Tibial nerve (tissue), 4 donors: ENCODE measurements around the gene RAPGEF2. TPM values are rescaled to one million over a fixed set of nuclear protein-coding genes. Genes with fewer than 3 reads are reported as not detected.

Experiments
- DNase-seq, 2 donors: peaks; one replicate each; pipeline ENCODE4 v3.0.0-alpha.2; 2019; ENCODE audit warnings: low spot score in 2 of 2
- H3K27ac ChIP-seq, 4 donors: fragments of 200-600 bp; sonication (generic) in 3 of 4; one replicate each; pipeline ENCODE4 v1.5.1; 2017 to 2019; ENCODE audit warnings: mild to moderate bottlenecking in 1 of 4
- H3K27me3 ChIP-seq, 2 donors: fragments of 200-600 bp; sonication (generic) in 1 of 2; one replicate each; pipeline versions ENCODE4 v1.5.1 to v1.6.0; 2017 to 2019
- H3K36me3 ChIP-seq, 3 donors: fragments of 200-600 bp; sonication (generic); one replicate each; pipeline ENCODE4 v1.5.1; 2018 to 2019
- H3K4me1 ChIP-seq, 4 donors: fragments of 200-600 bp; sonication (generic) in 3 of 4; one replicate each; pipeline ENCODE4 v1.5.1; 2017 to 2019
- H3K4me3 ChIP-seq, 4 donors: fragments of 200-600 bp; sonication (generic) in 3 of 4; one replicate each; pipeline ENCODE4 v1.5.1; 2017 to 2019; ENCODE audit warnings: mild to moderate bottlenecking in 1 of 4, moderate library complexity in 1 of 4
- H3K9me3 ChIP-seq, 4 donors: fragments of 200-600 bp; sonication (generic) in 3 of 4; one replicate each; pipeline ENCODE4 v1.5.1; 2017 to 2019
- CTCF ChIP-seq, 5 experiments: fragments of 200-600 bp in 3 of 5; fragments of 450-650 bp in 2 of 5; sonication (generic) in 3 of 5; IDR thresholded peaks; one replicate each; pipeline ENCODE4 v1.5.1; 2016 to 2019; ENCODE audit warnings: antibody characterized with exemption in 5 of 5, mild to moderate bottlenecking in 3 of 5, moderate library complexity in 2 of 5
- EP300 ChIP-seq, 2 donors: sonication (generic); formaldehyde crosslinking; IDR thresholded peaks; one replicate each; pipeline ENCODE4 v1.6.1; 2017; ENCODE audit warnings: antibody characterized with exemption in 2 of 2, mild to moderate bottlenecking in 1 of 2
- POLR2A ChIP-seq, 2 donors: fragments of 450-650 bp; IDR thresholded peaks; one replicate each; pipeline ENCODE4 v1.6.1; 2017; ENCODE audit warnings: antibody characterized with exemption in 2 of 2, mild to moderate bottlenecking in 2 of 2, moderate library complexity in 2 of 2
- WGBS, 2 donors: methylation state at CpG; one replicate each; pipeline ENCODE4 v1.1.5; 2018; 5-methylcytosine and 5-hydroxymethylcytosine counted together
- total RNA-seq, 4 donors: library from RNA; depleted of rRNA; stranded (reverse); fragments of >200 nt; gene quantifications; one replicate each; pipeline ENCODE4 v1.1.0, GENCODE V29; 2016

The RAPGEF2 gene
- total RNA-seq, 4 donors from 2014 or later, result 61.0 to 81.5 (median 69.5) TPM

- Histone ChIP-seq H3K4me3 (no peak overlapping the region), H3K36me3 (no peaks in the 10 kb centered on the region), H3K9me3 (no peaks in the 10 kb centered on the region), H3K27me3 (no peaks in the 10 kb centered on the region), H3K27ac (no peak overlapping the region), H3K4me1 (peaks cover 0 to 50% (median 5%) of the 10 kb centered on the region in 4 donors)
- TF ChIP-seq POLR2A (IDR thresholded peaks at IDR 0.05), result no peak
- no peak for TF ChIP-seq CTCF (IDR thresholded peaks at IDR 0.05)
- no peak for TF ChIP-seq EP300 (IDR thresholded peaks at IDR 0.05)
- no peak for DNase-seq
- WGBS, 2 donors, result 43 to 52% methylated on average over 4 of the region's 4 CpGs
These were observed 38.3 kb downstream of the RAPGEF2 start for GRCh38 chr4:159141193-159141592.

- peaks cover 0 to 48% (median 5%) of the 10 kb centered on the region in 4 donors for H3K4me1 ChIP-seq
- WGBS, 2 donors, result 73 to 76% methylated on average over 3 of the region's 3 CpGs
- no peaks in the 10 kb centered on the region for H3K27me3 ChIP-seq
- H3K27ac ChIP-seq, result no peak overlapping the region
- TF ChIP-seq POLR2A (IDR thresholded peaks at IDR 0.05), result no peak
- no peak for TF ChIP-seq EP300 (IDR thresholded peaks at IDR 0.05)
- TF ChIP-seq CTCF (IDR thresholded peaks at IDR 0.05), result no peak
- no peak overlapping the region for H3K4me3 ChIP-seq
- no peaks in the 10 kb centered on the region for H3K9me3 ChIP-seq
- DNase-seq, result no peak
- no peaks in the 10 kb centered on the region for H3K36me3 ChIP-seq
These were observed 39.4 kb downstream of the RAPGEF2 start for GRCh38 chr4:159142241-159142640.

- no peaks in the 10 kb centered on the region for H3K36me3 ChIP-seq
- no peak overlapping the region for H3K4me3 ChIP-seq
- WGBS, 2 donors, result 91 to 92% methylated on average over 5 of the region's 5 CpGs
- TF ChIP-seq EP300 (IDR thresholded peaks at IDR 0.05) (no peak), CTCF (IDR thresholded peaks at IDR 0.05) (no peak), POLR2A (IDR thresholded peaks at IDR 0.05) (no peak)
- peaks cover 0 to 47% (median 5%) of the 10 kb centered on the region in 4 donors for H3K4me1 ChIP-seq
- H3K27ac ChIP-seq, result no peak overlapping the region
- no peaks in the 10 kb centered on the region for H3K27me3 ChIP-seq
- DNase-seq, result no peak
- H3K9me3 ChIP-seq, result no peaks in the 10 kb centered on the region
These were observed 40.0 kb downstream of the RAPGEF2 start for GRCh38 chr4:159142681-159143384.

GRCh38 chr4:159143687-159144086 is 40.8 kb downstream of the RAPGEF2 start:
- no peak for TF ChIP-seq POLR2A (IDR thresholded peaks at IDR 0.05)
- no peak for TF ChIP-seq EP300 (IDR thresholded peaks at IDR 0.05)
- TF ChIP-seq CTCF (IDR thresholded peaks at IDR 0.05), result no peak
- DNase-seq, result no peak
- WGBS, 2 donors, result 67 to 70% methylated on average over 3 of the region's 3 CpGs
- peaks cover 0 to 41% (median 5%) of the 10 kb centered on the region in 4 donors for H3K4me1 ChIP-seq
- H3K27ac ChIP-seq, result no peak overlapping the region
- no peak overlapping the region for H3K4me3 ChIP-seq
- no peaks in the 10 kb centered on the region for H3K36me3 ChIP-seq
- H3K9me3 ChIP-seq, result no peaks in the 10 kb centered on the region
- no peaks in the 10 kb centered on the region for H3K27me3 ChIP-seq

GRCh38 chr4:159144112-159144694 is 41.3 kb downstream of the RAPGEF2 start:
- H3K27me3 ChIP-seq, result no peaks in the 10 kb centered on the region
- no peak overlapping the region for H3K27ac ChIP-seq
- no peak overlapping the region for H3K4me3 ChIP-seq
- peaks cover 0 to 42% (median 5%) of the 10 kb centered on the region in 4 donors for H3K4me1 ChIP-seq
- WGBS, 2 donors, result 60 to 68% methylated on average over 4 of the region's 4 CpGs
- no peaks in the 10 kb centered on the region for H3K9me3 ChIP-seq
- DNase-seq, result no peak
- H3K36me3 ChIP-seq, result no peaks in the 10 kb centered on the region
- TF ChIP-seq CTCF (IDR thresholded peaks at IDR 0.05) (no peak), POLR2A (IDR thresholded peaks at IDR 0.05) (no peak), EP300 (IDR thresholded peaks at IDR 0.05) (no peak)
